Activated CD4-positive, alpha-beta T cell treated with anti-CD3 and anti-CD28 coated beads for 36 hours (primary cell): ENCODE data around the gene MGRN1. TPM values are rescaled to one million over a fixed set of nuclear protein-coding genes. Genes with fewer than 3 reads are reported as not detected.

Experiments used
- ATAC-seq: fragments of 200-7000 bp; cut with Tn5 transposase; one replicate; pipeline ENCODE4 v1.10.0; 2021; ENCODE audit warnings: mild to moderate bottlenecking, moderate library complexity
- CTCF ChIA-PET: fragments of 350-600 bp; sonication (Branson Sonifier 250); formaldehyde crosslinking; loops from one replicate; lab custom pipeline; 2021; ENCODE audit warnings: antibody characterized with exemption; lab: Charles Lee
- POLR2A ChIA-PET: fragments of 350-600 bp; sonication (Branson Sonifier 250); formaldehyde crosslinking; loops from one replicate; lab custom pipeline; 2021; ENCODE audit warnings: antibody characterized with exemption, inconsistent platforms; lab: Charles Lee
- DNase-seq: peaks from one replicate; pipeline ENCODE4 v3.0.0-alpha.2; 2020
- H3K27ac Mint-ChIP-seq: one replicate; pipeline ENCODE4 v1.8.0; 2021; ENCODE audit warnings: mixed read lengths
- H3K27me3 Mint-ChIP-seq: one replicate; pipeline ENCODE4 v1.8.0; 2021; ENCODE audit warnings: mixed read lengths
- H3K36me3 Mint-ChIP-seq: one replicate; pipeline ENCODE4 v1.8.0; 2021; ENCODE audit warnings: low read depth, mixed read lengths
- H3K4me1 Mint-ChIP-seq: one replicate; pipeline ENCODE4 v1.8.0; 2021; ENCODE audit warnings: mixed read lengths
- H3K4me3 Mint-ChIP-seq: one replicate; pipeline ENCODE4 v1.8.0; 2021; ENCODE audit warnings: mild to moderate bottlenecking, moderate library complexity, mixed read lengths
- H3K9me3 Mint-ChIP-seq: one replicate; pipeline ENCODE4 v1.8.0; 2021; ENCODE audit warnings: low read depth, mixed read lengths
- intact Hi-C, 2 experiments: fragments of 100-400 bp; cut with DNase I in 1 of 2; cut with micrococcal nuclease in 1 of 2; formaldehyde crosslinking; loops; one replicate each; pipeline versions ENCODE4 v1.14.2 to v1.15.1; 2022 to 2024; cut with DNase I, micrococcal nuclease
- total RNA-seq, 2 experiments: library from RNA; stranded (reverse); gene quantifications; one replicate each; pipeline ENCODE4 v1.2.3, GENCODE V29; 2021

The MGRN1 gene
- total RNA-seq, 2 experiments from 2014 or later, result 65.0 to 75.4 TPM

GRCh38 chr16:4696905-4697847 lies 72.5 kb downstream of the MGRN1 start:
- ChIA-PET POLR2A (no interaction called here), CTCF (no interaction called here)
- no peak for DNase-seq
- ATAC-seq, result no peak
- intact Hi-C loops, result no loop called here
- Mint-ChIP-seq H3K9me3 (no peaks in the 10 kb centered on the region), H3K27me3 (no peaks in the 10 kb centered on the region), H3K4me3 (no peak overlapping the region), H3K36me3 (peaks cover 12% of the 10 kb centered on the region), H3K27ac (no peak overlapping the region), H3K4me1 (peaks cover 24% of the 10 kb centered on the region)

- ATAC-seq (no peak), DNase-seq (no peak)
- H3K9me3 Mint-ChIP-seq, result no peaks in the 10 kb centered on the region
- intact Hi-C loops, result no loop called here
- H3K4me1 Mint-ChIP-seq, result peaks cover 18% of the 10 kb centered on the region
- no peak overlapping the region for H3K4me3 Mint-ChIP-seq
- peaks cover 12% of the 10 kb centered on the region for H3K36me3 Mint-ChIP-seq
- no peak overlapping the region for H3K27ac Mint-ChIP-seq
- ChIA-PET POLR2A (interaction anchor here (0.9 kb wide), 1 partner anchor 279 kb away, joined by 5 read pairs; no protein-coding TSS in a partner anchor), CTCF (no interaction called here)
- H3K27me3 Mint-ChIP-seq, result no peaks in the 10 kb centered on the region
Measured at GRCh38 chr16:4697848-4698291, 73.2 kb downstream of the MGRN1 start.

GRCh38 chr16:4698321-4699045 lies 73.9 kb downstream of the MGRN1 start:
- ATAC-seq, result no peak
- CTCF ChIA-PET, result no interaction called here
- intact Hi-C loops, result no loop called here
- no peak for DNase-seq
- peaks cover 17% of the 10 kb centered on the region for H3K4me1 Mint-ChIP-seq
- H3K27ac Mint-ChIP-seq, result no peak overlapping the region
- no peak overlapping the region for H3K4me3 Mint-ChIP-seq
- POLR2A ChIA-PET, result interaction anchor here (0.9 kb wide), 1 partner anchor 279 kb away, joined by 5 read pairs; no protein-coding TSS in a partner anchor
- peaks cover 12% of the 10 kb centered on the region for H3K36me3 Mint-ChIP-seq
- H3K27me3 Mint-ChIP-seq, result no peaks in the 10 kb centered on the region
- H3K9me3 Mint-ChIP-seq, result no peaks in the 10 kb centered on the region

DNA sequence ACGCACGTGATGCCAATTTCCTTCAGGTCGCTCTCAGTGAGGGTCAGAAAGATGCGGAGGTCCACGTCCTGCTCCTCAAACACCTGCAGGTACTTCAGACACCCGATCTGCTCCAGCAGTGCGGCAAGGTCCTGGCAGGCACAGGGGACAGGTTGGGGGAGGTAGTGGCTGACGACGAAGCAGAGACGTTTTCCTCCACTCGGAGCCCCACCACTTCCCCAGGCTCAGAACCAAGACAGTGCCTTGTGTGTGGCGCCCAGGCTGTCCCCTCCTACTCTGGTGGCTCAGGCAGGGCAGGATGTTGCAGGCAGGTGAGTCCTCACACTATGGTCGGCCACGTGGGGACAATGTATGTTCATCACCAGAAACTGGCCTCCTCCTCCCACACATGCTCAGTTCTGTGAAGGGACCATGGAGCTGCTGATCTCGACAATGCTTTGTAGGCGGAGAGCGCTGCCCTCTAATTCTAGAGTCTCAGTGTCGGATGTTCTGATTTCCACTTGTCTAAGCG lies 74.5 kb downstream of the MGRN1 start:
- intact Hi-C loops, result no loop called here

DNA sequence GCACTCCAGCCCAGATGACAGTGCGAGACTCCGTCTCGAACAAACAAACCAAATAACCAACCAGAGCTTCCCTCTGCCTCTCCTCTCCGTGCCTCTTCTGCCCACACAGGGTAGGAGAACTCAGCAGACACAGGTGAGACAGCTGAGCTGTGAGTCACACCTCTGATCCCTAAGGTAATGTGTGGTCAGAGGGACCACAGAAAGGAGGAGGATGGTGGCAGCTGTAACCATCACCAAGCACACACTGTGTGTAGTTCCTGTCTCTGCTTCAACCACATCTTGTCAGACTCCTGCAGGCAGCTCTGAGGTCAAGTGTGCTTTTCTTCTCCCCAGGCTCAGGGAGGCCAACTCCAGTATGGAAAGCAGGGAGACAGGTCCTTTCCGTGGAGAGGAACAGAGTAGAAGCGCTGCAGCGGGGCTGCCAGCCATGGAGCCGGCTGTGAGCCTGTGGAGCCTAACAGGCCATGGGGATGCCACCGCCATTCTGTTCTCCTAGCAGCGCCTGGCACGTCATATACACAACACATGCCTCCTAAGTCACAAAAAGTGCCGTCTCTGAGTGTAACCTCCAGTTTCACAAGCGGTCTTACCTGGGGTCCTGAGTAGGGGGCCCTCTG lies 75.9 kb downstream of the MGRN1 start:
- Mint-ChIP-seq H3K4me3 (no peak overlapping the region), H3K27ac (no peak overlapping the region), H3K27me3 (no peaks in the 10 kb centered on the region), H3K4me1 (peaks cover 9% of the 10 kb centered on the region), H3K9me3 (no peaks in the 10 kb centered on the region), H3K36me3 (peaks cover 14% of the 10 kb centered on the region)
- POLR2A ChIA-PET, result no interaction called here
- ATAC-seq, result peak; percentile 84
- peak; percentile 48 for DNase-seq
- CTCF ChIA-PET, result interaction anchor here (0.6 kb wide), 2 partner anchors 72 to 195 kb away, joined by 3 to 5 read pairs; no protein-coding TSS in a partner anchor
- intact Hi-C loops, result no loop called here

More for the DNA sequence above, 74.5 kb downstream of the MGRN1 start:
- ATAC-seq, result no peak
- H3K36me3 Mint-ChIP-seq, result peaks cover 12% of the 10 kb centered on the region
- ChIA-PET POLR2A (no interaction called here), CTCF (interaction anchor here (0.7 kb wide), 1 partner anchor 19 kb away, joined by 3 read pairs; no protein-coding TSS in a partner anchor)
- no peak overlapping the region for H3K4me3 Mint-ChIP-seq
- no peak for DNase-seq
- peaks cover 17% of the 10 kb centered on the region for H3K4me1 Mint-ChIP-seq
- no peaks in the 10 kb centered on the region for H3K27me3 Mint-ChIP-seq
- H3K9me3 Mint-ChIP-seq, result no peaks in the 10 kb centered on the region
- H3K27ac Mint-ChIP-seq, result no peak overlapping the region

DNA sequence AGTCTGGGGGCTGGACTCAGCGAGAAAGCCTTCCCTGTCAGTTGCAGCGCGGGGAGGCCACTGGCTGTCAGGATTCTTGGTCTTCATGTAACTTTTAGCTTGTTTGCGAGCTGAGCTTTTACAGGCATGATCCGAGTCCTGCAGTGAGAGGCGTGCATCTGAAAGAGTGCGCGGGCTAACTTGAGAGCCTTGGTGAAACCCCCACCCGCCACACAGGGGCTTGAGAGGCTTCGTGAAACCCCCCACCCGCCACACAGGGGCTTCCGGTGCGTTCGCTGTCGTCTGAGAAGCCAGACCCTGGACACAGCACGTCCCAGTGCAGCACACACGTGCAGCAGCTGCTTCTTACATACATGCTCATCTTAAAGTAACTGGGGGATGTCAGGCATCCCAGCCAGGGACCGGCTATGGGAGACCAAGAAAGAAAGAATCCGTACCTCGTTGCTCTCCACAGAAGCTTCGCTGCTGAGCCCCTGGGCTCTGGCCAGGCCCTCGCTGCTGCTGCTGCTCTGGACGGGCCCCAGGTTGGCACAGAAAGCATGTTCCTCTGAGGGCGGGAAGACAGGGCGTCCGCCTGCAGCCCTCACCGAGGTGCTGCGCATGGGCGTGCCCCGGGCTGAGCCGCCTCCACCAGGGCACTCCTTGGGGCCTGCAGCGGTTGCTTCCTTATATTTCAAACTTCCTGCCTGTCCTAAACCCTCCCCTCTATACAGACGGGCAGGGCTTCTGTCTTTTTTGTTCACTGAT lies 76.5 kb downstream of the MGRN1 start:
- Mint-ChIP-seq H3K36me3 (peaks cover 14% of the 10 kb centered on the region), H3K4me3 (no peak overlapping the region), H3K27ac (no peak overlapping the region), H3K9me3 (no peaks in the 10 kb centered on the region), H3K4me1 (peaks cover 8% of the 10 kb centered on the region), H3K27me3 (no peaks in the 10 kb centered on the region)
- ChIA-PET CTCF (interaction anchor here (0.6 kb wide), 1 partner anchor 196 kb away, joined by 3 read pairs; no protein-coding TSS in a partner anchor), POLR2A (no interaction called here)
- no peak for DNase-seq
- no peak for ATAC-seq
- intact Hi-C loops, result no loop called here

DNA sequence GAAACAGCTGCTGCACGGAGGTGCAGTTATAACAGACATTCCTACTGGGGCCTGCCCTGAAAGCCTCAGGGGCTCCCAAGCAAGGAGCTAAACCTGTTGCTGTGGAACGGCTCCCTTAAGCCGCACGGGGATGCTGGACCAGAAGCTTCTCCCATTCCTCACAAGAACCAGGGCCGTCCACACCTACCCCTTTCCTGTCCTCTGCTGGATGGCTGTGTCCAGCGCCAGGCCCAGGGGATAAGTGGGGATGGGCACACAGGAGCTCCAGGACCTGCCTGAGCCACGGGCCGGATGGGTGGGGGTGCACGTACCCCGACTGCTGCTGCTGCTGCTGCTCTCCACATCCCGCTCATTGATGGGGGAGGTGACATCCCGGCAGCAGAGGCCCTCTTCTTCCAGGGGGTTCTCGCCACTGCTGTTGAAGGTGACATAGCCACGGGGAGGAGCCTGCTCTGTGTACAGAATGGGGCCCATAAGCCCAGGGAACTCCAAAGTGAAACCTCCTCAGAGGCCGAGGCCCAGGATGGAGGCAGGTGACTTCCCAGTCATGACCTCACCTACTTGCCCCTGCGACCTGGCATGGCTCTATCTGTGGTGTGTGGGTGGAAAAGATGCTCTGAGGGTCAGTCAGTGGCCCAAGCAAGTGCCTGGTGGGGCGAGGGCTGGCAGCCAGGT lies 77.3 kb downstream of the MGRN1 start:
- no peak overlapping the region for H3K4me3 Mint-ChIP-seq
- peaks cover 17% of the 10 kb centered on the region for H3K36me3 Mint-ChIP-seq
- H3K27ac Mint-ChIP-seq, result no peak overlapping the region
- no peaks in the 10 kb centered on the region for H3K27me3 Mint-ChIP-seq
- H3K9me3 Mint-ChIP-seq, result no peaks in the 10 kb centered on the region
- H3K4me1 Mint-ChIP-seq, result peaks cover 8% of the 10 kb centered on the region
- POLR2A ChIA-PET, result no interaction called here
- CTCF ChIA-PET, result no interaction called here
- DNase-seq (no peak), ATAC-seq (no peak)
- intact Hi-C loops, result no loop called here

GRCh38 chr16:4702466-4702808 lies 77.8 kb downstream of the MGRN1 start:
- CTCF ChIA-PET, result no interaction called here
- no peak overlapping the region for H3K4me3 Mint-ChIP-seq
- H3K36me3 Mint-ChIP-seq, result peaks cover 17% of the 10 kb centered on the region
- no peak overlapping the region for H3K27ac Mint-ChIP-seq
- intact Hi-C loops, result no loop called here
- H3K4me1 Mint-ChIP-seq, result peaks cover 8% of the 10 kb centered on the region
- DNase-seq (no peak), ATAC-seq (no peak)
- H3K27me3 Mint-ChIP-seq, result no peaks in the 10 kb centered on the region
- POLR2A ChIA-PET, result no interaction called here
- no peaks in the 10 kb centered on the region for H3K9me3 Mint-ChIP-seq

DNA sequence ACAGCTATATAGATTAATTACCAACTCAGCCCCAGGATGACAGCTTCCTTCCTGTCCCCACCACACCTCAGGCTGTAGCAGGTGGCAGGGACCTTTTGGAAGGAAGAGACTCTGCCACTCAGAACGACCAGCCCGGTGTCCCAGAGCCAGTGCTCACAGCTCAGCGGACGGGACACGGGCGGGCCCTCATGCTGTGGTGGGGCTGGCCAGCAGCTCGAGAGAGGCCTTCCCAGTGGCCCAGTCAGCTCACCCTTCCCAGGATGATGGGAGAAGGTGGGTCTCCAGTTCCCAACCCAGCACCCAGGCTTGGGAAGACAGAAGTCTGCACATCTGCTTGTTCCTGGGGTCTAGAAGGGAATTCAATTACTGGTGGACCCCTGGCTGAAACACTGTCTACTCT lies 79.3 kb downstream of the MGRN1 start:
- no peaks in the 10 kb centered on the region for H3K27me3 Mint-ChIP-seq
- intact Hi-C loops, result no loop called here
- peaks cover 8% of the 10 kb centered on the region for H3K4me1 Mint-ChIP-seq
- DNase-seq (no peak), ATAC-seq (no peak)
- peaks cover 21% of the 10 kb centered on the region for H3K36me3 Mint-ChIP-seq
- H3K27ac Mint-ChIP-seq, result no peak overlapping the region
- POLR2A ChIA-PET, result no interaction called here
- H3K4me3 Mint-ChIP-seq, result no peak overlapping the region
- CTCF ChIA-PET, result no interaction called here
- H3K9me3 Mint-ChIP-seq, result no peaks in the 10 kb centered on the region

DNA sequence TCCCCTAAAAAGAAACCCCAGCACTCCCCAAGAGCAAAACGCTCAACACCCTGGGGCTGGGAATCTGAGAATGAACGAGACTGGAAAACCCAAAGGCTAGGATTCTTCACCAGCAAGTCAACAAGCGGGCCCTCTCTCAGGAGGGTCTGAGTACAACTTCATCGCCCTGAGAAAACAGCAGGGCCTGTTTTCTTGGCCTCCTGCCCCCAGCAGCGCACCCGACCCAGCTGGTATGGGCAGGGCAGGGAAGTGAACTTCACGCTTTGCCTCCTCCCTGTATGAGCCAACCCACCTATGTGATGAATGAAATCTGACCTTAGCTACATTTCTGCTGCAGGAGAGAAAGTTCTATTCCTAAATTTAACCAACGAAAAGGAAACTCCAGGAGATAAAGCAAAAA lies 79.9 kb downstream of the MGRN1 start:
- peaks cover 8% of the 10 kb centered on the region for H3K4me1 Mint-ChIP-seq

More for the DNA sequence above, 79.9 kb downstream of the MGRN1 start:
- H3K9me3 Mint-ChIP-seq, result no peaks in the 10 kb centered on the region
- H3K27me3 Mint-ChIP-seq, result no peaks in the 10 kb centered on the region
- no peak overlapping the region for H3K4me3 Mint-ChIP-seq
- DNase-seq, result no peak
- no peak for ATAC-seq
- POLR2A ChIA-PET, result no interaction called here
- H3K36me3 Mint-ChIP-seq, result peaks cover 21% of the 10 kb centered on the region
- intact Hi-C loops, result no loop called here
- no peak overlapping the region for H3K27ac Mint-ChIP-seq
- CTCF ChIA-PET, result interaction anchor here (1.1 kb wide), 1 partner anchor 156 kb away, joined by 3 read pairs; no protein-coding TSS in a partner anchor
